RWPE2 (cell line): ENCODE data around the gene GCNT2.
"Not testable (repeated sequence)": the region's sequence is repeated elsewhere in the genome, so short reads cannot be mapped to it uniquely, and the experiment has no call there.

Source experiments
- ATAC-seq: fragments of 200-7000 bp; cut with Tn5 transposase; 3 replicates; pipeline ENCODE4 v1.9.1; 2021; ENCODE audit warnings: low read depth
- DNase-seq: peaks from one replicate; pipeline ENCODE4 v3.0.0-alpha.2; 2020; ENCODE audit warnings: low spot score
- H3K27ac ChIP-seq: fragments of 450-650 bp; 2 replicates; pipeline ENCODE4 v1.5.1; 2017; ENCODE audit warnings: mild to moderate bottlenecking; ENCODE audit not compliant: poor library complexity, severe bottlenecking
- H3K27me3 ChIP-seq: fragments of 250-450 bp; sonication (Bioruptor Pico); 2 replicates; pipeline ENCODE4 v1.5.1; 2021; ENCODE audit warnings: mild to moderate bottlenecking, moderate library complexity; ENCODE audit not compliant: insufficient read depth, poor library complexity, severe bottlenecking
- H3K36me3 ChIP-seq: fragments of 250-450 bp; sonication (Bioruptor Pico); 2 replicates; pipeline ENCODE4 v1.5.1; 2020; ENCODE audit warnings: low read depth, mild to moderate bottlenecking, moderate library complexity
- H3K4me1 ChIP-seq: fragments of 250-450 bp; sonication (Bioruptor Pico); 2 replicates; pipeline ENCODE4 v1.5.1; 2021; ENCODE audit warnings: mild to moderate bottlenecking, moderate library complexity; ENCODE audit not compliant: insufficient read depth, poor library complexity, severe bottlenecking
- H3K4me3 ChIP-seq: fragments of 250-450 bp; sonication (Bioruptor Pico); 2 replicates; pipeline ENCODE4 v1.5.1; 2021; ENCODE audit warnings: mild to moderate bottlenecking, moderate library complexity; ENCODE audit not compliant: severe bottlenecking
- H3K9me3 ChIP-seq: fragments of 250-450 bp; sonication (Bioruptor Pico); 2 replicates; pipeline ENCODE4 v1.5.1; 2021; ENCODE audit warnings: mild to moderate bottlenecking, moderate library complexity; ENCODE audit not compliant: severe bottlenecking
- TF ChIP-seq, protein P1 (sequence below): fragments of 450-650 bp; IDR thresholded peaks from one replicate; pipeline ENCODE4 v1.5.1; 2017; ENCODE audit warnings: mild to moderate bottlenecking, moderate library complexity; ENCODE audit not compliant: poor library complexity, severe bottlenecking

GCNT2 gene

GRCh38 chr6:10487668-10488327 is 33.4 kb upstream of the GCNT2 start:
- Histone ChIP-seq H3K4me1 (no peaks in the 10 kb centered on the region), H3K27ac (no peak overlapping the region), H3K27me3 (no peaks in the 10 kb centered on the region), H3K4me3 (no peak overlapping the region), H3K36me3 (no peaks in the 10 kb centered on the region), H3K9me3 (no peaks in the 10 kb centered on the region)
- TF ChIP-seq, protein P1, sequence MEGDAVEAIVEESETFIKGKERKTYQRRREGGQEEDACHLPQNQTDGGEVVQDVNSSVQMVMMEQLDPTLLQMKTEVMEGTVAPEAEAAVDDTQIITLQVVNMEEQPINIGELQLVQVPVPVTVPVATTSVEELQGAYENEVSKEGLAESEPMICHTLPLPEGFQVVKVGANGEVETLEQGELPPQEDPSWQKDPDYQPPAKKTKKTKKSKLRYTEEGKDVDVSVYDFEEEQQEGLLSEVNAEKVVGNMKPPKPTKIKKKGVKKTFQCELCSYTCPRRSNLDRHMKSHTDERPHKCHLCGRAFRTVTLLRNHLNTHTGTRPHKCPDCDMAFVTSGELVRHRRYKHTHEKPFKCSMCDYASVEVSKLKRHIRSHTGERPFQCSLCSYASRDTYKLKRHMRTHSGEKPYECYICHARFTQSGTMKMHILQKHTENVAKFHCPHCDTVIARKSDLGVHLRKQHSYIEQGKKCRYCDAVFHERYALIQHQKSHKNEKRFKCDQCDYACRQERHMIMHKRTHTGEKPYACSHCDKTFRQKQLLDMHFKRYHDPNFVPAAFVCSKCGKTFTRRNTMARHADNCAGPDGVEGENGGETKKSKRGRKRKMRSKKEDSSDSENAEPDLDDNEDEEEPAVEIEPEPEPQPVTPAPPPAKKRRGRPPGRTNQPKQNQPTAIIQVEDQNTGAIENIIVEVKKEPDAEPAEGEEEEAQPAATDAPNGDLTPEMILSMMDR = no peak
- ATAC-seq (no peak), DNase-seq (no peak)

DNA sequence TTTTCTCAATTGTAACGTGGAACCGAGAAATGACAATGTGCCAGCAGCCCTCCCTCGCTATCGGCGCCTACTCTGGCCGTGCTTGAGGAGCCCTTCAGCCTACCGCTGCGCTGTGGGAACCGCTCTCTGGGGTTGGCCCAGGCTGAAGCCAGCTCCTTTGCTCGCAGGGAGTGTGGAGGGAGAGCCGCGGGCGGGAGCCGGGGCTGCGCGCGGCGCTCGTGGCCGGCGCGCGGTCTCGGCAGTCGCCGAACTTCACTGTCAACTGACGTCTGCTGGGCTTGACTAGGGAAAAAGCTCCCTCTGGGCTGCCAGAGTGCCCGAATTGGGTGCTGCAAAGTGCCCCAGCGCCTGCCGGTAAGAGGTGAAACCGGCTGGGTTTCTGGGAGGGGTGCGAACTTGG is 29.7 kb upstream of the GCNT2 start:
- TF ChIP-seq, protein P1 = no peak
- no peaks in the 10 kb centered on the region for H3K27me3 ChIP-seq
- no peak overlapping the region for H3K4me3 ChIP-seq
- no peaks in the 10 kb centered on the region for H3K9me3 ChIP-seq
- H3K27ac ChIP-seq = no peak overlapping the region
- H3K4me1 ChIP-seq = no peaks in the 10 kb centered on the region
- DNase-seq = no peak
- ATAC-seq = no peak
- H3K36me3 ChIP-seq = no peaks in the 10 kb centered on the region

DNA sequence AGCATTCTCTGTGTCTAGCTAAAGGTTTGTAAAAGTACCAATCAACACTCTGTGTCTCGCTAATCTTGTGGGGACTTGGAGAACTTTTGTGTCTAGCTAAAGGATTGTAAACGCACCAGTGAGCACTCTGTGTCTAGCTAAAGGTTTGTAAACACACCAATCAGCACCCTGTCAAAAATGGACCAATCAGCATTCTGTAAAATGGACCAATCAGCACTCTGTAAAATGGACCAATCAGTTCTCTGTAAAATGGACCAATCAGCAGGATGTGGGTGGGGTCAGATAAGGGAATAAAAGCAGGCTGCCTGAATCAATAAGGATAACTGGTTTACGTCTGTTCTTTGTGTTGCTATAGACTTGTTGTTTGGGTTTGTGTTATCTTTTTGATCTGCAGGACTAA is 29.2 kb upstream of the GCNT2 start:
- not testable (repeated sequence) for H3K4me1 ChIP-seq, H3K36me3 ChIP-seq, ATAC-seq, H3K27ac ChIP-seq, H3K4me3 ChIP-seq, DNase-seq, H3K27me3 ChIP-seq, H3K9me3 ChIP-seq

DNA sequence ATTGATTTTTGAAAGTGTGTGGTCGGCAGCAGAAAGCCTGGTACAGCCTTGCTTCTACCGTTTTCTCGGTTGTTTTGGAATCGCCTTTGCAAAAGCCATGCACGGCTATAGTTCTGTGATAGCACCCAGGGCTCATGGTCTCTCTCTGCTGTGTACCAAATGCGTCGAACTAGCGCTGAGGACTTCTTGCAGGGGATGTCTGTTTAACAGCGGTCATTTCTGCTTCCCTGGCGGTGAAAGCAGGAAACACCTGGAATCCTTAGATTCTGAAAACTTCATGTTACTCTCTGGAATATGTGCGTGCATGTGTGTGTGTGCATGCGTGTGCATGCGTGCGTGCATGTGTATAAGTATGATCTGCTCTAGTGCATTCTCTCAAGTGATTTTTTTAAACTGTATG is 26.1 kb upstream of the GCNT2 start:
- Histone ChIP-seq H3K27ac (no peak overlapping the region), H3K9me3 (no peaks in the 10 kb centered on the region), H3K4me3 (no peak overlapping the region), H3K4me1 (no peaks in the 10 kb centered on the region), H3K27me3 (no peaks in the 10 kb centered on the region), H3K36me3 (no peaks in the 10 kb centered on the region)
- no peak for DNase-seq
- TF ChIP-seq, protein P1 = no peak
- ATAC-seq = no peak

DNA sequence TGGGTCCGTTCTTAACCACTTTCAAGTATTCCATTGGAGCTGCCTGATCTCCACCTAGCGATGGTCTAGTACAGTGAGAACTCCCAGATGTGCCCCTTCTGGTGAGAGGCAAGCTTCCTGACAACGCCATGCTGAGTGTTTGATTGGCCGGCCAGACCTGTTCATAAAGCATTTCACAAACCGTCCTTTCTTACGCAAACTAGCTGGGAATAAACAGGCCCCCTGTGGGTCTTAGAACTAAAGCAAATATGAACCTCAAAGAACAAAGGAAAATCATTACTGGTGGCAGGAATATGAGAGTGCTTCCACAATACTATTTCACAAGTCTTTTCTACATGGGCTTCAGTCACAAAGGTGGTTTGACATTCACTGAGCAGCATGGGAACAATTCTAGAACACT is 15.6 kb upstream of the GCNT2 start:
- TF ChIP-seq, protein P1 = no peak
- Histone ChIP-seq H3K4me1 (no peaks in the 10 kb centered on the region), H3K27ac (no peak overlapping the region), H3K36me3 (no peaks in the 10 kb centered on the region), H3K9me3 (no peaks in the 10 kb centered on the region), H3K4me3 (no peak overlapping the region), H3K27me3 (no peaks in the 10 kb centered on the region)
- ATAC-seq = no peak
- DNase-seq = no peak
